Urinary bladder (tissue), 4 donors: Measurements from ENCODE around the gene GPNMB. TPM values are rescaled to one million over a fixed set of nuclear protein-coding genes. Genes with fewer than 3 reads are reported as not detected.

Experiments
- DNase-seq: peaks from one replicate; pipeline ENCODE4 v3.0.0-alpha.2; 2015; ENCODE audit errors: extremely low spot score
- H3K27ac ChIP-seq: one replicate; pipeline ENCODE4 v1.5.1; 2013; ENCODE audit warnings: low read depth, mild to moderate bottlenecking, moderate library complexity
- H3K36me3 ChIP-seq: one replicate; pipeline ENCODE4 v1.6.1; 2013; ENCODE audit warnings: mild to moderate bottlenecking, moderate library complexity; ENCODE audit not compliant: insufficient read depth
- H3K4me1 ChIP-seq: one replicate; pipeline ENCODE4 v1.6.1; 2013; ENCODE audit warnings: mild to moderate bottlenecking, moderate library complexity; ENCODE audit not compliant: insufficient read depth
- H3K4me3 ChIP-seq: one replicate; pipeline ENCODE4 v1.5.1; 2013; ENCODE audit warnings: low read depth, low read length
- WGBS: extraction: QIAGEN DNeasy Blood & Tissue Kit; methylation state at CpG from one replicate; pipeline ENCODE4 v1.1.7; 2013; 5-methylcytosine and 5-hydroxymethylcytosine counted together
- polyA plus RNA-seq: library from polyadenylated mRNA; stranded (reverse); fragments of 200-250 nt; gene quantifications from one replicate; pipeline ENCODE4 v1.2.3, GENCODE V29; 2013
- total RNA-seq: library from RNA; depleted of rRNA; stranded (reverse); fragments of >200 nt; gene quantifications from one replicate; pipeline ENCODE4 v1.2.3, GENCODE V29; 2014
- donor health status: healthy with polysubstance abuse.
- donor health status: healthy.

GPNMB gene
- total and polyA plus RNA-seq, 2 donors: 48.1 to 62.2 TPM

DNA sequence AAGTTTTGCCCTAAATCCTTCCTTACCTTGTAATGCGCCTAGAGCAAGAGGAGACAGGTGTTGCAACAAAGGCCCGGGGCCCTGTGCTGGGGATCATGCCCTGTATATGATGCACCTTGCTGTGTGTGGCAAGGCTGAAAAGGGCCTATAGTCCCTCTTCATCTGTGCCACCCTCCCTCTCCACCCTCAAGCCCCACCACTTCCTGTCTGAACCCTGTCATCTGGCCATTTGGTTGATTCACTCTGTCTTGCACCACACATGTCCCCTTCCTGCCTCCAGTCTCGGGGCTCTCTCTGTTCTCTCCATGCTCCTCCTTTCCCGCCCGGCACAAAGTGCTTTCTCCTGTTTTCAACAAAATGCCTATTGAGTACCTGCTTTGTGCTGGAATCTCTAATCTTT is 41.0 kb downstream of the GPNMB start:
- Histone ChIP-seq H3K27ac (no peak overlapping the region), H3K4me1 (no peaks in the 10 kb centered on the region), H3K36me3 (no peaks in the 10 kb centered on the region), H3K4me3 (no peak overlapping the region)
- 88% methylated on average over 5 of the region's 5 CpGs for WGBS
- DNase-seq: no peak

DNA sequence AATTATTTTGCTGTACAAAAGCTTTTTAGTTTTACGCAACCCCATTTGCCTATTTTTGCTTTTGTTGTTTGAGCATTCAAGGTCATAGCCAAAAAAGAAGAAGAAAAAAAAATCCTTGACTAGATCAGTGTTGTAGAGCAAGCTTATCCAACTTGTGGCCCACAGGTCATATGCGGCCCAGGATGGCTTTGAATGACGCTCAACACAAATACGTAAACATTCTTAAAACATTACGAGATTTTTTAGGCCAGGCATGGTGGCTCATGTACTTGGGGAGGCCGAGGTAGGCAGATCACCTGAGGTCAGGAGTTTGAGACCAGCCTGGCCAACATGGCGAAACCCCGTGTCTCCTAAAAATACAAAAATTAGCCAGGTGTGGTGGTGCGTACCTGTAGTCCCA is 44.4 kb downstream of the GPNMB start:
- DNase-seq: no peak
- Histone ChIP-seq H3K36me3 (no peaks in the 10 kb centered on the region), H3K4me1 (no peaks in the 10 kb centered on the region), H3K27ac (no peak overlapping the region), H3K4me3 (no peak overlapping the region)
- WGBS: 87% methylated on average over 9 of the region's 9 CpGs

DNA sequence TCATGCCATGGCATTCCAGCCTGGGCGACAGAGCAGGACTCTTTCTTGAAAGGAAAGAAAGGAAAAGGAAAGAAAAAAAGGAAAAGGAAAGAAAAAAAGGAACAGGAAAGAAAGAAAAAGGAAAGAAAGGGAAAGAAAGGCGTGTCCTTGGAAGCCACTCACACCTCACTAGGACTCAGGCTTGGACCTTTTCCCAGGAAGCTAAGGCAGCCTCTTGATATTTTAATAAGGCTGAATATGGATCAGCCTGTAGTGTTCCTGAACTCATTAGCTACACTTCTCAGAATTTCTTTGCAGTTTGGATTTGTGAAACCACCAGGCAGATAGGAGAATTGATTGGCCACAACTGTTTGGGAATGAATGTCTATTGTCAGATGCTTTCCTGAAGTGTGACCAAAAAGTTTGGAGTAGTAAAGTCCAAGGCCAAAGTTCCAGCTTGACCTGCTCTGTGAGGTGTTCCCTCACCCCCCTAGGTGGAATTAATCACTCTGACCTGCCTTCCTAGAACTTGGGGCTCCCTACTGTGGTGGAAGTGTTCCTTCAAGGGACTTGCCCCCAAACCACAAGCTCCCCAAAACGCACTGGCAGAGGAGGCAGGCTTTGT is 45.5 kb downstream of the GPNMB start:
- no peaks in the 10 kb centered on the region for H3K4me1 ChIP-seq
- DNase-seq: no peak
- no peaks in the 10 kb centered on the region for H3K36me3 ChIP-seq
- no peak overlapping the region for H3K4me3 ChIP-seq
- 76% methylated on average over 3 of the region's 3 CpGs for WGBS
- H3K27ac ChIP-seq: no peak overlapping the region

DNA sequence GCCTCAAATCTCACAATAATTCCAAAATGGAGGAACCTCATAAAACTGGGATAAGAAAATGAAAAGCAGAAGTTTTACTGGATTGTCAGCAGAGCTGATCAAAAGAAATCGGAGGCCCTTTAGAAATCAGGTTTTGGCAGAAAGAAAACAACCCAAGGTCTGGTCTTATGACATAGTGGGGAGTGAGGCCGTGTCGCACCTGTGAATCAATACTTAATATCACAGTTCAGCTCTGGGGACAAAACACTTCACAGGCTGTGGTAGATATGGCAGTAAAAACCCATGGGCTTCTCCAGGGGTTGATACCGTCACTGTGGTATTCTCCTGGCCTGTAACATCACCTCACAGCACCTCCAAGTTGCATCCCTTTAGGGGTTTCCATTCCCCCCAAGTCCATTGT is 46.0 kb downstream of the GPNMB start:
- Histone ChIP-seq H3K36me3 (no peaks in the 10 kb centered on the region), H3K27ac (no peak overlapping the region), H3K4me1 (no peaks in the 10 kb centered on the region), H3K4me3 (no peak overlapping the region)
- DNase-seq: no peak
- WGBS: 85% methylated on average over 4 of the region's 4 CpGs

- H3K27ac ChIP-seq: no peak overlapping the region
- no peak overlapping the region for H3K4me3 ChIP-seq
- no peak for DNase-seq
- H3K4me1 ChIP-seq: no peaks in the 10 kb centered on the region
- 85% methylated on average over 12 of the region's 12 CpGs for WGBS
- H3K36me3 ChIP-seq: no peaks in the 10 kb centered on the region
These were observed 47.0 kb downstream of the GPNMB start for GRCh38 chr7:23293500-23294073.

DNA sequence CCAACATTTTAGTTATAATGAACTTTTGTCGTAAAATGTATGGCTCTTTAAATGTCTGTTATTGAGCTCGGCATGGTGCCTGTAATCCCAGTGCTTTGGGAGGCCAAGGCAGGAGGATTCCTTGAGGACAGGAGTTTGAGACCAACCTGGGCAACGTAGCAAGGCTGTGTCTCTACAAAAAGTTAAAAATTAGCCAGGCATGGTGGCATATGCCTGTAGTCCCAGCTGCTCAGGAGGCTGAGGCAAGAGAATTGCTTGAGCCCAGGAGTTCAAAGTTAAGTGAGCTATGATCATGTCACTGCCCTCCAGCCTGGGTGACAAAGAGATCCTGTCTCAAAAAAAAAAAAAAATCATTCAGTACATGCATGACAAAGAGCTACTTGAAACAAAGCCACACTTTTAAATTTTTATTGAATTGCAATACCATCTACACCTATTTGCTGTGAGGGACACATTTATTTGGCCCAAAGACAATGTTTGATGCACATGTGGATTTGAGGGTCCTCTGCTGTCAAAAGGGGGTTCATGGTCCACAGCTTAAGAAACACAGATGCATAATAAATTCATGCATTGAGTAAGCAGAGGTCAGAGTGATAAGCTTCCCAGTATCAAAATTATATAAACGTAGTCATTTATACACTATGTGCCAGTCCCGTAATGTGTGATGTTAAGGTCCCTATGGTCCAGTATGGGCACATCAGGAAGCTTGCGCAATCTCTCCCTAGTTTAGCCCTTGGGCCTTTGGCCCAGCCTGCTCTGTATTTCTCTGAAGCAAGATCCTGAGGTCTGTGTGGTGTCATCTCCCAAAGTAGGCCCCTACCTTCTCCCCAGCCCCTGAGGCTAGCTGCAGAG is 48.2 kb downstream of the GPNMB start:
- Histone ChIP-seq H3K36me3 (no peaks in the 10 kb centered on the region), H3K27ac (no peak overlapping the region), H3K4me3 (no peak overlapping the region), H3K4me1 (no peaks in the 10 kb centered on the region)
- DNase-seq: no peak
- WGBS: 79% methylated on average over 6 of the region's 6 CpGs

- no peaks in the 10 kb centered on the region for H3K36me3 ChIP-seq
- H3K4me3 ChIP-seq: no peak overlapping the region
- no peaks in the 10 kb centered on the region for H3K4me1 ChIP-seq
- no peak for DNase-seq
- H3K27ac ChIP-seq: no peak overlapping the region
These were observed 48.8 kb downstream of the GPNMB start for GRCh38 chr7:23295401-23295697.

- WGBS: 67% methylated on average over 11 of the region's 11 CpGs
- Histone ChIP-seq H3K4me1 (no peaks in the 10 kb centered on the region), H3K27ac (no peak overlapping the region), H3K4me3 (peak overlapping the region; percentile 60), H3K36me3 (no peaks in the 10 kb centered on the region)
- DNase-seq: no peak
These were observed 51.7 kb downstream of the GPNMB start for GRCh38 chr7:23298141-23298881.

DNA sequence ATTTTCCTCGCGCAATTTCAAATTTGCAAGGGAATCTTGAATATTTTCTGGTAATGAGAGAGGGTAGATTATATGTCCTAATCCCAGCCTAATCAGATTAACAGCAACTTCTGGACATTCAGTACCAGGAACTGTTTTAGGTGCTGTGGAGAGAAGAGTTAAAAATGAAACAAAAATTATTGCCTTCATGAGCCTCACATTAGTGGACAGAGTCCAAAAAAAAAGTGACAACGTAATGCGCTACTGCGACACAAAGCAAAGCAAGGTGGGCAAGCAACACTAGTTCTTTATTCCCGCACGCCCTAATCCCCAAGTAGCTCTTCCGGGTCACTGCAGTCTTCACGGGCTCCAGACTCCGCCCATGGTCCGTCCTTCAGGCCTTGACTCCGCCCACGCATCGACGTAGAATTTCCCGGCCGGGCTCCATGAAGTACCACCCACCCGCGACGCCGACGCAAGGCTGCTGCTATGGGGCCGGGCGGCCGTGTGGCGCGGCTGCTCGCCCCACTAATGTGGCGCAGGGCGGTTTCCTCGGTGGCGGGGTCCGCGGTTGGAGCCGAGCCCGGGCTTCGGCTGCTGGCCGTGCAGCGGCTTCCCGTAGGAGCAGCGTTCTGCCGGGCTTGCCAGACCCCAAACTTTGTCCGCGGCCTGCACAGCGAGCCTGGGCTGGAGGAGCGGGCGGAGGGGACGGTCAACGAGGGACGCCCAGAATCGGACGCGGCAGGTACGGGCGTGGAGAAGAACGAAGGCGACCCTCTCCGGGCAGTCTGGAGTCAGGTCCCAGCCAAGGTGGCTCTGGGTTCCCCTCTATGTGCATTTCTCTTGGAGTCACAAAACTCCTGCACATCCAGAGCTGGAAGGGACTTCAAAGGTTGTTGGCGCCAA is 52.6 kb downstream of the GPNMB start, which contains the start of gene MALSU1:
TSS of gene MALSU1 (plus strand) at position 455 of the 885 bp plus-strand sequence. CDS start at position 469, 14 bp downstream.
- peak; percentile 95 for DNase-seq
- Histone ChIP-seq H3K4me1 (no peaks in the 10 kb centered on the region), H3K4me3 (peak within 1 kb of the TSS; percentile 60), H3K36me3 (peaks cover 2% of the 10 kb centered on the region), H3K27ac (peak within 1 kb of the TSS; percentile 1)
- WGBS: under 1% methylated on average over 59 of the region's 59 CpGs

DNA sequence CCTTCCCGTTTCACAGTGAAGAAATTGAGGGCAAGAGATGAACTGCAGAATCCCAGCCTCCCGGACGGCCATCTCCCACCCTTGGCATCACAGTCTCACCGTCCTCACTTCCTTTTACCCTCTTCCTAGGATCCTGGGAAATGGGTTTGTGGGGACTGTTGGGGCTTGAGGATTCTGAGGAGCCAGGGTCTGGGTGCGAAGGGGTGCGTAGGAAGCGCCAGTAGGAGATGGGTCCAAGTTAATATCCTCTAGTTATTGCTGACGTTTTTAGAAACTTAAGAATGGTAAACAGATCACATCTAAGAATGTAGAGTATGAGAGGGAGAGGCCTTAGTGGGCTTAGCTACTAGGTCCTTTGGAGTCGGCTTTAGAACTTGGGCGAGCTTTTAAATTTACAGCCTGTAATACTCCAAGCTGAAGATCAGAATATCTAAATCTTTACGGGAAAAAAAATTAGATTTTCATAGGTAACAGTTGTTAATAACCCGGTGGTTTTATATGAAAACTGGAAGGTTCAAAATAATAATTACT is 53.3 kb downstream of the GPNMB start:
- Histone ChIP-seq H3K36me3 (peaks cover 2% of the 10 kb centered on the region), H3K4me1 (no peaks in the 10 kb centered on the region), H3K27ac (peak overlapping the region; percentile 1), H3K4me3 (peak overlapping the region; percentile 60)
- WGBS: 7% methylated on average over 12 of the region's 12 CpGs
- DNase-seq: no peak

DNA sequence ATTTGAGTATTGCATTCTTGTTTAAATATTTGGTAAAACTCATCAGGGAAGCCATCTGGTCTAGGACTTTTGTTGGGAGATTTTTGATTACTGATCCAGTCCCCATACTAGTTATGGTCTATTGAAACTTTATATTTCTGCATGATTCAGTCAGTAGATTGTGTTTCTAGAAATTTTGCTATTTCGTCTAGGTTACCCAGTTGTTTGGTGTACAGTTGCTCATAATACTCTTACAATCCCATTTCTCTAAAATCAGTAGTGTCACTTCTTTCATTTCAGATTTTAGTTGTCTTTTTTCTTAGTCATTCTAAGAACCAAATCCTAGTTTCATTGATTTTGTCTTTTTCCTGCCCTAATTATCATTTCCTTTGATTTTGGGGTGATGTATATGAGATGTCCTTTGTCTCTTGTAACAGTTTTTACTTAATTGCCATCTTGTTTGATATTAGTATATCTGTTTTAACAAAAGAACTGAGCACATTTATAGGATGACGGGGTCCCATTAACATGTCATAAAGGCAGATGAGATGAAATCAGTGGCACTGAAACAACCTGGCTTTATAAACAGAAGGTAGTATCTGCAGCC is 60.5 kb downstream of the GPNMB start:
- Histone ChIP-seq H3K4me3 (no peak overlapping the region), H3K36me3 (peaks cover 7% of the 10 kb centered on the region), H3K27ac (no peak overlapping the region), H3K4me1 (no peaks in the 10 kb centered on the region)
- WGBS: 93% methylated on average over 2 of the region's 2 CpGs
- DNase-seq: no peak

- WGBS: 88% methylated on average over 6 of the region's 6 CpGs
- Histone ChIP-seq H3K36me3 (peaks cover 5% of the 10 kb centered on the region), H3K27ac (no peak overlapping the region)
These were observed 62.2 kb downstream of the GPNMB start for GRCh38 chr7:23308754-23309153.

More at GRCh38 chr7:23308754-23309153, 62.2 kb downstream of the GPNMB start:
- no peaks in the 10 kb centered on the region for H3K4me1 ChIP-seq
- H3K4me3 ChIP-seq: no peak overlapping the region
- no peak for DNase-seq
